Fibroblast of lung (primary cell): ENCODE results near the gene VENTX. TPM values are rescaled to one million over a fixed set of nuclear protein-coding genes. Genes with fewer than 3 reads are reported as not detected.

ENCODE experiments used
- DNase-seq, 2 donors: peaks; one replicate each; pipeline versions ENCODE4 v3.0.0 to v3.0.0-alpha.2; 2010; ENCODE audit warnings: low read depth in 2 of 2
- H2AFZ ChIP-seq: 2 replicates; pipeline ENCODE4 v1.5.1; 2012; ENCODE audit warnings: low read length, control low read depth, inconsistent platforms
- H3K27ac ChIP-seq: 2 replicates; pipeline ENCODE4 v1.5.1; 2011; ENCODE audit warnings: low read length, control low read depth; ENCODE audit not compliant: insufficient read depth
- H3K27me3 ChIP-seq: 2 replicates; pipeline ENCODE4 v1.5.1; 2011; ENCODE audit warnings: mild to moderate bottlenecking, low read length; ENCODE audit not compliant: control insufficient read depth, insufficient read depth
- H3K36me3 ChIP-seq: 2 replicates; pipeline ENCODE4 v1.5.1; 2011; ENCODE audit warnings: low read length; ENCODE audit not compliant: control insufficient read depth, insufficient read depth
- H3K4me1 ChIP-seq: 2 replicates; pipeline ENCODE4 v1.5.1; 2011; ENCODE audit warnings: low read length; ENCODE audit not compliant: control insufficient read depth, insufficient read depth; ENCODE audit errors: extremely low read depth
- H3K4me2 ChIP-seq: 2 replicates; pipeline ENCODE4 v1.5.1; 2011; ENCODE audit warnings: low read length, control low read depth; ENCODE audit not compliant: insufficient read depth; ENCODE audit errors: extremely low read depth
- H3K4me3 ChIP-seq, 4 experiments: fragments of 200-600 bp in 1 of 4; sonication (generic) in 1 of 4; replicated peaks in 1 of 4; 2 replicates each; pipeline ENCODE4 v1.5.1; 2011 to 2016; ENCODE audit warnings: low read length in 4 of 4, low read depth in 3 of 4, mild to moderate bottlenecking in 3 of 4, control low read depth in 2 of 4, inconsistent platforms in 1 of 4, mixed read lengths in 1 of 4; ENCODE audit not compliant: insufficient read depth in 1 of 4; ENCODE audit errors: control extremely low read depth in 1 of 4
- H3K79me2 ChIP-seq: 2 replicates; pipeline ENCODE4 v1.5.1; 2012; ENCODE audit warnings: mild to moderate bottlenecking, low read length, inconsistent platforms; ENCODE audit not compliant: control insufficient read depth, insufficient read depth
- H3K9ac ChIP-seq: 2 replicates; pipeline ENCODE4 v1.5.1; 2011; ENCODE audit warnings: mild to moderate bottlenecking, low read length, control low read depth; ENCODE audit not compliant: insufficient read depth
- H3K9me3 ChIP-seq: 2 replicates; pipeline ENCODE4 v1.5.1; 2012; ENCODE audit warnings: low read depth, low read length; ENCODE audit not compliant: control insufficient read depth, insufficient read depth
- H4K20me1 ChIP-seq: 2 replicates; pipeline ENCODE4 v1.5.1; 2011; ENCODE audit warnings: low read length; ENCODE audit not compliant: control insufficient read depth, insufficient read depth; ENCODE audit errors: extremely low read depth
- EZH2 ChIP-seq: IDR thresholded peaks from 2 replicates; pipeline ENCODE4 v1.5.1; 2012; ENCODE audit warnings: low read length, control low read depth, mild to moderate bottlenecking; ENCODE audit errors: missing control alignments
- polyA plus RNA-seq, 2 donors: library from polyadenylated mRNA; depleted of rRNA in 1 of 2; stranded (reverse) in 1 of 2; unstranded in 1 of 2; fragments of >200 nt; gene quantifications; 2 replicates each; pipeline ENCODE4 v1.2.1, GENCODE V29; 2011 to 2012; ENCODE audit warnings: missing spikeins in 1 of 2
- total RNA-seq: library from RNA; depleted of rRNA; stranded (reverse); fragments of >200 nt; gene quantifications from 2 replicates; pipeline ENCODE4 v1.2.1, GENCODE V29; 2014
- TF ChIP-seq, protein P1 (sequence below), 2 donors: IDR thresholded peaks in 1 of 2; conservative IDR thresholded peaks in 1 of 2; 1 replicate in 1 of 2; 2 replicates in 1 of 2; pipeline ENCODE4 v1.5.1; 2011 to 2012; ENCODE audit warnings: low read length in 2 of 2, control low read depth in 1 of 2, inconsistent platforms in 1 of 2, low read depth in 1 of 2, mild to moderate bottlenecking in 1 of 2

The VENTX gene
- total and polyA plus RNA-seq, 2 donors (not counting 1 experiment from before 2014, with no cell fraction given) = not detected

- Histone ChIP-seq H3K36me3 (peaks cover 32% of the 10 kb centered on the region), H3K27ac (no peak overlapping the region), H4K20me1 (no peaks in the 10 kb centered on the region), H3K79me2 (no peaks in the 10 kb centered on the region), H3K27me3 (no peaks in the 10 kb centered on the region), H3K9me3 (no peaks in the 10 kb centered on the region), H3K4me2 (no peak overlapping the region), H3K9ac (no peak overlapping the region), H3K4me3 (no peak overlapping the region), H2AFZ (no peak overlapping the region), H3K4me1 (peaks cover 3% of the 10 kb centered on the region)
- TF ChIP-seq, protein P1, sequence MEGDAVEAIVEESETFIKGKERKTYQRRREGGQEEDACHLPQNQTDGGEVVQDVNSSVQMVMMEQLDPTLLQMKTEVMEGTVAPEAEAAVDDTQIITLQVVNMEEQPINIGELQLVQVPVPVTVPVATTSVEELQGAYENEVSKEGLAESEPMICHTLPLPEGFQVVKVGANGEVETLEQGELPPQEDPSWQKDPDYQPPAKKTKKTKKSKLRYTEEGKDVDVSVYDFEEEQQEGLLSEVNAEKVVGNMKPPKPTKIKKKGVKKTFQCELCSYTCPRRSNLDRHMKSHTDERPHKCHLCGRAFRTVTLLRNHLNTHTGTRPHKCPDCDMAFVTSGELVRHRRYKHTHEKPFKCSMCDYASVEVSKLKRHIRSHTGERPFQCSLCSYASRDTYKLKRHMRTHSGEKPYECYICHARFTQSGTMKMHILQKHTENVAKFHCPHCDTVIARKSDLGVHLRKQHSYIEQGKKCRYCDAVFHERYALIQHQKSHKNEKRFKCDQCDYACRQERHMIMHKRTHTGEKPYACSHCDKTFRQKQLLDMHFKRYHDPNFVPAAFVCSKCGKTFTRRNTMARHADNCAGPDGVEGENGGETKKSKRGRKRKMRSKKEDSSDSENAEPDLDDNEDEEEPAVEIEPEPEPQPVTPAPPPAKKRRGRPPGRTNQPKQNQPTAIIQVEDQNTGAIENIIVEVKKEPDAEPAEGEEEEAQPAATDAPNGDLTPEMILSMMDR (conservative IDR thresholded peaks at IDR 0.05 in 1 of 2, IDR thresholded peaks at IDR 0.05 in 1 of 2; ENCODE audit: low read depth in 1 of 2, low read length in 2 of 2) = no peak
- TF ChIP-seq EZH2 = no peak
- DNase-seq = no peak
These were observed 44.1 kb downstream of the VENTX start for GRCh38 chr10:133281628-133282372.

DNA sequence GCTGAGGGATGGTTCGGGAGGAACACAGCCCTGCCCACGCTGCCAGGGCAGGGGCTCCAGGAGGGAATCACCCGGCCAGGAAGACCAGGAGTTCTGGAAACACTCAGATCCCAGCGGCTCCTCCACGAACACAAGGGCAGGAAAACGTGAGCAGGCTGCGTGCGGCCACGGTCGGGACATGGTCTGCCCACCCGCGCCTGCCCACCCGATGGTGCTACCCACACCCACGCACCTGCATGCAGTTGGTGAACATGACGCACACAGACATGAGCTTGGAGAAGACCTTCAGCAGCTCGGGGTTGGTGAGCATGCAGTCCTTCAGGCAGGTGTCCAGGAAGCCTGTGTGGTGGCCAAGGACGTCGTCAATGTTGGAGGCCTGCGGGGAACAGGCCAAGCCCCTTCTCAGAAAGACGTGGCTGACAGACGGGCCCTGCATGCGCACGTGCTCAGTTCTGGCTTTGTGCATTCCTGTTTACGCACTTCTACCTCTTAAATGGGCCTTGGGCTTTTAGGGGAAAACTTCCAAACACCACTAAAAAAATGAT, 45.3 kb downstream of the VENTX start:
- TF ChIP-seq, protein P1 (conservative IDR thresholded peaks at IDR 0.05 in 1 of 2, IDR thresholded peaks at IDR 0.05 in 1 of 2; ENCODE audit: low read depth in 1 of 2, low read length in 2 of 2) = no peak
- no peak for TF ChIP-seq EZH2
- H3K36me3 ChIP-seq = peaks cover 33% of the 10 kb centered on the region
- no peak overlapping the region for H3K4me3 ChIP-seq
- no peak overlapping the region for H3K9ac ChIP-seq
- H4K20me1 ChIP-seq = no peaks in the 10 kb centered on the region
- no peak for DNase-seq
- H3K27me3 ChIP-seq = no peaks in the 10 kb centered on the region
- no peak overlapping the region for H3K4me2 ChIP-seq
- peaks cover 3% of the 10 kb centered on the region for H3K4me1 ChIP-seq
- H3K27ac ChIP-seq = no peak overlapping the region
- no peaks in the 10 kb centered on the region for H3K9me3 ChIP-seq
- no peaks in the 10 kb centered on the region for H3K79me2 ChIP-seq
- H2AFZ ChIP-seq = no peak overlapping the region

DNA sequence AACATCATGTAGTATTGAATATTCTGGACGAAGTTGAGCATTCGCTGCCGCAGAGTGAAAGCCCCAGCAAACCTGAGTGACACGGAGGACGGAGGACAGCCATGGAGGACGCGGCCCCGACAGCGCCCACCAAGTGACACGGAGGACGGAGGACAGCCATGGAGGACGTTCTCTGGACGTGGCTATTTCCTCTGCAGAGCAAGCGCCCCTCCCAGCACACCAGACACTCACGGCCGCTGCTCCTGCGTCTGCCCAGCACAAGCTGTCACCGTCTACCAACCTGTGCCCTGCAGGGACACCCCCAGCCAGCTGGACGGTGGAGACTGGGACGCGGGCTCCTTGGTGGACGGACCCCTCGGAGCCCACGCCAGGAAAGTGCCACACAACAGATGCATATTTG, 46.3 kb downstream of the VENTX start:
- no peak for DNase-seq
- no peaks in the 10 kb centered on the region for H3K27me3 ChIP-seq
- H2AFZ ChIP-seq = no peak overlapping the region
- H3K9me3 ChIP-seq = no peaks in the 10 kb centered on the region
- H3K36me3 ChIP-seq = peaks cover 40% of the 10 kb centered on the region
- H3K4me3 ChIP-seq = no peak overlapping the region
- H3K4me2 ChIP-seq = no peak overlapping the region
- no peaks in the 10 kb centered on the region for H4K20me1 ChIP-seq
- H3K9ac ChIP-seq = no peak overlapping the region
- no peak for TF ChIP-seq EZH2
- TF ChIP-seq, protein P1 (conservative IDR thresholded peaks at IDR 0.05 in 1 of 2, IDR thresholded peaks at IDR 0.05 in 1 of 2; ENCODE audit: low read depth in 1 of 2, low read length in 2 of 2) = no peak
- H3K79me2 ChIP-seq = no peaks in the 10 kb centered on the region
- no peaks in the 10 kb centered on the region for H3K4me1 ChIP-seq
- H3K27ac ChIP-seq = no peak overlapping the region
